Chondrocyte (in vitro differentiated cells): ENCODE results near the gene ZNF555. TPM values are rescaled to one million over a fixed set of nuclear protein-coding genes. Genes with fewer than 3 reads are reported as not detected.
"Not testable (repeated sequence)": the region's sequence is repeated elsewhere in the genome, so short reads cannot be mapped to it uniquely, and the experiment has no call there.

ENCODE experiments used
- DNase-seq: peaks from one replicate; pipeline ENCODE4 v3.0.0; 2021; ENCODE audit warnings: mixed read lengths, low spot score
- H3K27ac Mint-ChIP-seq: one replicate; pipeline ENCODE4 v1.8.0; 2021; ENCODE audit warnings: mild to moderate bottlenecking, moderate library complexity, mixed read lengths; ENCODE audit not compliant: unreplicated experiment
- H3K27me3 Mint-ChIP-seq: 2 replicates; pipeline ENCODE4 v1.8.0; 2021; ENCODE audit warnings: low read depth, mixed read lengths
- H3K36me3 Mint-ChIP-seq: 2 replicates; pipeline ENCODE4 v1.8.0; 2021; ENCODE audit warnings: low read depth, mixed read lengths
- H3K4me1 Mint-ChIP-seq: 2 replicates; pipeline ENCODE4 v1.8.0; 2021; ENCODE audit warnings: low read depth, mild to moderate bottlenecking, mixed read lengths
- H3K4me3 Mint-ChIP-seq: one replicate; pipeline ENCODE4 v1.8.0; 2021; ENCODE audit warnings: mild to moderate bottlenecking, moderate library complexity, mixed read lengths; ENCODE audit not compliant: unreplicated experiment
- H3K9me3 Mint-ChIP-seq: 2 replicates; pipeline ENCODE4 v1.8.0; 2021; ENCODE audit warnings: low read depth, mixed read lengths
- CTCF ChIP-seq: fragments of 200-600 bp; sonication (generic); IDR thresholded peaks from 2 replicates; pipeline ENCODE4 v1.5.0; 2021; ENCODE audit warnings: antibody characterized with exemption, mild to moderate bottlenecking, moderate library complexity
- total RNA-seq: library from RNA; stranded (reverse); gene quantifications from 3 replicates; pipeline ENCODE4 v1.2.1, GENCODE V29; 2021

Gene ZNF555
- total RNA-seq, 1 donor from 2014 or later: 9.2 TPM

GRCh38 chr19:2815923-2816322 is 25.4 kb upstream of the ZNF555 start:
- Mint-ChIP-seq H3K27ac (no peak overlapping the region), H3K9me3 (no peaks in the 10 kb centered on the region), H3K4me1 (peaks cover 3% of the 10 kb centered on the region), H3K4me3 (no peak overlapping the region), H3K27me3 (no peaks in the 10 kb centered on the region), H3K36me3 (no peaks in the 10 kb centered on the region)
- DNase-seq: no peak
- no peak for TF ChIP-seq CTCF

- H3K27ac Mint-ChIP-seq: no peak overlapping the region
- no peaks in the 10 kb centered on the region for H3K36me3 Mint-ChIP-seq
- H3K4me1 Mint-ChIP-seq: peaks cover 3% of the 10 kb centered on the region
- no peaks in the 10 kb centered on the region for H3K27me3 Mint-ChIP-seq
- no peak for DNase-seq
- H3K9me3 Mint-ChIP-seq: no peaks in the 10 kb centered on the region
- TF ChIP-seq CTCF: no peak
- H3K4me3 Mint-ChIP-seq: no peak overlapping the region
Observed at GRCh38 chr19:2816641-2817040, 24.6 kb upstream of the ZNF555 start.

GRCh38 chr19:2817237-2817829 is 23.9 kb upstream of the ZNF555 start:
- H3K36me3 Mint-ChIP-seq, H3K27me3 Mint-ChIP-seq, DNase-seq, H3K4me1 Mint-ChIP-seq, H3K27ac Mint-ChIP-seq, H3K4me3 Mint-ChIP-seq, H3K9me3 Mint-ChIP-seq: not testable (repeated sequence)

GRCh38 chr19:2819540-2820111 is 21.6 kb upstream of the ZNF555 start, which contains the start of gene ZNF554:
ZNF554 (plus strand) TSS chr19:2819868; CDS start chr19:2820072, 204 bp downstream.
- peak within 1 kb of the TSS; percentile 78 for H3K4me3 Mint-ChIP-seq
- peak; percentile 90 for TF ChIP-seq CTCF
- peak within 1 kb of the TSS; percentile 38 for H3K27ac Mint-ChIP-seq

GRCh38 chr19:2820112-2820702 is 21.1 kb upstream of the ZNF555 start:
- peak overlapping the region; percentile 38 for H3K27ac Mint-ChIP-seq
- H3K36me3 Mint-ChIP-seq: peaks cover 8% of the 10 kb centered on the region
- no peaks in the 10 kb centered on the region for H3K27me3 Mint-ChIP-seq
- H3K4me3 Mint-ChIP-seq: peak overlapping the region; percentile 78
- DNase-seq: no peak
- no peak for TF ChIP-seq CTCF
- peaks cover 3% of the 10 kb centered on the region for H3K4me1 Mint-ChIP-seq
- H3K9me3 Mint-ChIP-seq: peaks cover 3% of the 10 kb centered on the region

More at GRCh38 chr19:2819540-2820111, 21.6 kb upstream of the ZNF555 start, which contains the start of gene ZNF554:
- Mint-ChIP-seq H3K27me3 (no peaks in the 10 kb centered on the region), H3K9me3 (peaks cover 2% of the 10 kb centered on the region), H3K36me3 (peaks cover 5% of the 10 kb centered on the region), H3K4me1 (peaks cover 3% of the 10 kb centered on the region)
- peak; percentile 98 for DNase-seq
